GM12873 (cell line): ENCODE data around the gene BCCIP.

Experiments
- CTCF ChIP-seq: IDR thresholded peaks from 2 replicates; pipeline ENCODE4 v1.5.1; 2012; ENCODE audit warnings: low read depth, mild to moderate bottlenecking, moderate library complexity, low read length, control low read depth; ENCODE audit not compliant: insufficient read depth; ENCODE audit errors: missing control alignments

Gene BCCIP

GRCh38 chr10:125878957-125879835 is 55.9 kb downstream of the BCCIP start:
- TF ChIP-seq CTCF = no peak

GRCh38 chr10:125880719-125881118 is 57.4 kb downstream of the BCCIP start:
- no peak for TF ChIP-seq CTCF

- no peak for TF ChIP-seq CTCF
Observed at GRCh38 chr10:125881192-125881591, 57.8 kb downstream of the BCCIP start, which contains the start of gene DHX32. Gene DHX32 (minus strand): TSS chr10:125881292. CDS start chr10:125880824, 468 bp downstream.

GRCh38 chr10:125882596-125882995 is 59.2 kb downstream of the BCCIP start:
- TF ChIP-seq CTCF = no peak

- TF ChIP-seq CTCF = no peak
Observed at GRCh38 chr10:125883211-125883610, 59.9 kb downstream of the BCCIP start.
